Measurements from ENCODE around the gene MYO3A. TPM values are rescaled to one million over a fixed set of nuclear protein-coding genes. Genes with fewer than 3 reads are reported as not detected.

The MYO3A gene
- total RNA-seq, 1 experiment from 2014 or later = not detected

DNA sequence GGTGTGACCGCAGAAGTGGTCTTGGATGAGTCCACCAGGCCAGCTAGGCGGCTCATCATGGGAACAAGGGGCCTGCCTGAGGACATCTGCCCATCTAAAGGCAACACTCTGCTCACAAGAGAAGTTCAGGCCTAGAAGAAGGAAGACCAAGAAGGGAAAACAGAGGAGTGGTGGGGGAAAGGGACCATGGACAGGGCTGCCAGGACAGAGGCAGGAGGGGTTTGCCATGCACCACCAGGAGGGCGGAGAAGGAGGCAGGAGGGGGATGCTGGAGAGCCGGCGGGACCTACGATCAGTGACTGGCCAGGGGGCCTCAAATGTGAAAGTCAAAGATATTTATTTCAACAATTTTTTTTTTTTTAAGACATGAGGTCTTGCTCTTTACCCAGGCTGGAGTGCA lies 315.7 kb downstream of the MYO3A start:
- H4K20me1 ChIP-seq (ENCODE audit: insufficient read depth) = no peaks in the 10 kb centered on the region
- H3K9me3 ChIP-seq (ENCODE audit: insufficient read depth, low read depth) = no peaks in the 10 kb centered on the region
- CTCF ChIA-PET = no interaction called here
- H3K4me2 ChIP-seq = no peak overlapping the region
- POLR2A ChIA-PET (ENCODE audit: unreplicated experiment) = no interaction called here
- H3K9me2 ChIP-seq (ENCODE audit: insufficient read depth) = no peaks in the 10 kb centered on the region
- no peak for DNase-seq
- no peak overlapping the region for H3K27ac ChIP-seq
- no peak overlapping the region for H3K4me3 ChIP-seq
- H3K4me1 ChIP-seq (replicated peaks; ENCODE audit: insufficient read depth) = no peaks in the 10 kb centered on the region
- H3K79me2 ChIP-seq (ENCODE audit: low read depth) = no peaks in the 10 kb centered on the region
- TF ChIP-seq, protein P1, sequence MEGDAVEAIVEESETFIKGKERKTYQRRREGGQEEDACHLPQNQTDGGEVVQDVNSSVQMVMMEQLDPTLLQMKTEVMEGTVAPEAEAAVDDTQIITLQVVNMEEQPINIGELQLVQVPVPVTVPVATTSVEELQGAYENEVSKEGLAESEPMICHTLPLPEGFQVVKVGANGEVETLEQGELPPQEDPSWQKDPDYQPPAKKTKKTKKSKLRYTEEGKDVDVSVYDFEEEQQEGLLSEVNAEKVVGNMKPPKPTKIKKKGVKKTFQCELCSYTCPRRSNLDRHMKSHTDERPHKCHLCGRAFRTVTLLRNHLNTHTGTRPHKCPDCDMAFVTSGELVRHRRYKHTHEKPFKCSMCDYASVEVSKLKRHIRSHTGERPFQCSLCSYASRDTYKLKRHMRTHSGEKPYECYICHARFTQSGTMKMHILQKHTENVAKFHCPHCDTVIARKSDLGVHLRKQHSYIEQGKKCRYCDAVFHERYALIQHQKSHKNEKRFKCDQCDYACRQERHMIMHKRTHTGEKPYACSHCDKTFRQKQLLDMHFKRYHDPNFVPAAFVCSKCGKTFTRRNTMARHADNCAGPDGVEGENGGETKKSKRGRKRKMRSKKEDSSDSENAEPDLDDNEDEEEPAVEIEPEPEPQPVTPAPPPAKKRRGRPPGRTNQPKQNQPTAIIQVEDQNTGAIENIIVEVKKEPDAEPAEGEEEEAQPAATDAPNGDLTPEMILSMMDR (conservative IDR thresholded peaks at IDR 0.05) = no peak
- TF ChIP-seq EZH2 (IDR thresholded peaks at IDR 0.05; ENCODE audit: low read depth) = no peak
- no peaks in the 10 kb centered on the region for H3F3A ChIP-seq (ENCODE audit: insufficient read depth, low read depth)
- H2AFZ ChIP-seq = no peak overlapping the region
- BruUV-seq (replicated peaks) = no TSS peak
- intact Hi-C loops (cut with micrococcal nuclease; ENCODE audit: unreplicated experiment) = no loop called here
- H3K36me3 ChIP-seq (ENCODE audit: low read depth) = no peaks in the 10 kb centered on the region
- H3K27me3 ChIP-seq (ENCODE audit: insufficient read depth, low read depth) = peaks cover 24% of the 10 kb centered on the region; the same call in 1 of the 2 replicates

- intact Hi-C loops (cut with micrococcal nuclease; ENCODE audit: unreplicated experiment) = no loop called here
- no peaks in the 10 kb centered on the region for H3K79me2 ChIP-seq (ENCODE audit: low read depth)
- no peak overlapping the region for H2AFZ ChIP-seq
- TF ChIP-seq, protein P1 (conservative IDR thresholded peaks at IDR 0.05) = no peak
- TF ChIP-seq EZH2 (IDR thresholded peaks at IDR 0.05; ENCODE audit: low read depth) = no peak
- H3K4me3 ChIP-seq = no peak overlapping the region
- H4K20me1 ChIP-seq (ENCODE audit: insufficient read depth) = no peaks in the 10 kb centered on the region
- H3K9me3 ChIP-seq (ENCODE audit: insufficient read depth, low read depth) = no peaks in the 10 kb centered on the region
- no peak overlapping the region for H3K4me2 ChIP-seq
- BruUV-seq (replicated peaks) = no TSS peak
- no peaks in the 10 kb centered on the region for H3K4me1 ChIP-seq (replicated peaks; ENCODE audit: insufficient read depth)
- H3K36me3 ChIP-seq (ENCODE audit: low read depth) = no peaks in the 10 kb centered on the region
- ChIA-PET POLR2A (ENCODE audit: unreplicated experiment) (no interaction called here), CTCF (no interaction called here)
- peaks cover 20% of the 10 kb centered on the region; the same call in 1 of the 2 replicates for H3K27me3 ChIP-seq (ENCODE audit: insufficient read depth, low read depth)
- no peak overlapping the region for H3K27ac ChIP-seq
- DNase-seq = no peak
- no peaks in the 10 kb centered on the region for H3F3A ChIP-seq (ENCODE audit: insufficient read depth, low read depth)
- no peaks in the 10 kb centered on the region for H3K9me2 ChIP-seq (ENCODE audit: insufficient read depth)
These were observed 317.9 kb downstream of the MYO3A start for GRCh38 chr10:26251925-26252324.

DNA sequence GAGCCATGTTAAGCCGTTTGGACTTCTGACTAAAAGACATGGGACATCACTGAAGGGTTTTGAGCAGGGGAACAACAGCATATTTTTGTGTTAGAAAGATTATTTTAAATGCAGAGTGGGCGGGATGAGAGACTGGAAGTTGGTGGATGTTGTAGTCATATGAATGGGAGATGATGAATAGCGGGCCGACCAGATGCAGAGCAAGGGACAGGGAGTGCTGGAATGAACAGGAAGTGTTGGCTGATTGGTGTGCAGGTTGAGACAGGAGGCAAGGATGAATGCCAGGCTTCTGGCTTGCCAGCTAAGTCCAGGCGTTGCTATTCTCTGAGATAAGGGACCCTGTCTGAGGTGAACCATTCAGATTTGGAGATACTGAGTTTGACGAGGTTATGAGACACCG lies 320.6 kb downstream of the MYO3A start:
- POLR2A ChIA-PET (ENCODE audit: unreplicated experiment) = no interaction called here
- no peak overlapping the region for H3K27ac ChIP-seq

More for the DNA sequence above, 320.6 kb downstream of the MYO3A start:
- H3K4me3 ChIP-seq = no peak overlapping the region
- CTCF ChIA-PET = no interaction called here
- no TSS peak for BruUV-seq (replicated peaks)
- H3K36me3 ChIP-seq (ENCODE audit: low read depth) = no peaks in the 10 kb centered on the region
- no peak overlapping the region for H2AFZ ChIP-seq
- H3K4me2 ChIP-seq = no peak overlapping the region
- no peaks in the 10 kb centered on the region for H4K20me1 ChIP-seq (ENCODE audit: insufficient read depth)
- DNase-seq = no peak
- peaks cover 11% of the 10 kb centered on the region; the same call in 1 of the 2 replicates for H3K27me3 ChIP-seq (ENCODE audit: insufficient read depth, low read depth)
- H3K79me2 ChIP-seq (ENCODE audit: low read depth) = no peaks in the 10 kb centered on the region
- TF ChIP-seq, protein P1 (conservative IDR thresholded peaks at IDR 0.05) = no peak
- no peak for TF ChIP-seq EZH2 (IDR thresholded peaks at IDR 0.05; ENCODE audit: low read depth)
- H3K4me1 ChIP-seq (replicated peaks; ENCODE audit: insufficient read depth) = no peaks in the 10 kb centered on the region
- no peaks in the 10 kb centered on the region for H3K9me3 ChIP-seq (ENCODE audit: insufficient read depth, low read depth)
- no peaks in the 10 kb centered on the region for H3K9me2 ChIP-seq (ENCODE audit: insufficient read depth)
- intact Hi-C loops (cut with micrococcal nuclease; ENCODE audit: unreplicated experiment) = no loop called here
- no peaks in the 10 kb centered on the region for H3F3A ChIP-seq (ENCODE audit: insufficient read depth, low read depth)

Data from PC-9 (cell line).